Measurements from ENCODE around the gene NR6A1. TPM values are rescaled to one million over a fixed set of nuclear protein-coding genes. Genes with fewer than 3 reads are reported as not detected.
A peak's percentile ranks its signal among the peaks of the same experiment; 100 is the strongest.

NR6A1 gene
- total and polyA plus RNA-seq, 9 donors: 0.29 to 1.7 (median 1.00) TPM

- Histone ChIP-seq H3K27me3 (no peaks in the 10 kb centered on the region), H3K27ac (no peak overlapping the region), H3K9me3 (no peaks in the 10 kb centered on the region), H3K4me1 (ENCODE audit: insufficient read depth) (no peaks in the 10 kb centered on the region), H3K36me3 (no peaks in the 10 kb centered on the region), H3K4me3 (no peak overlapping the region)
- WGBS, 3 donors: 67 to 86% (median 83%) methylated on average over 11 of the region's 11 CpGs
- no peak for DNase-seq
- intact Hi-C loops (cut with DNase I): no loop called here
- no peak for TF ChIP-seq EP300 (IDR thresholded peaks at IDR 0.05)
- no peak for TF ChIP-seq CTCF (IDR thresholded peaks at IDR 0.05)
- TF ChIP-seq POLR2A (IDR thresholded peaks at IDR 0.05): no peak
These were observed 42.5 kb upstream of the NR6A1 start for GRCh38 chr9:124813501-124814163.

GRCh38 chr9:124813041-124813440 is 41.9 kb upstream of the NR6A1 start:
- no peaks in the 10 kb centered on the region for H3K4me1 ChIP-seq (ENCODE audit: insufficient read depth)
- no peak overlapping the region for H3K27ac ChIP-seq
- DNase-seq: no peak
- H3K4me3 ChIP-seq: no peak overlapping the region
- H3K36me3 ChIP-seq: no peaks in the 10 kb centered on the region
- intact Hi-C loops (cut with DNase I): no loop called here
- 86 to 97% (median 95%) methylated on average over 7 of the region's 7 CpGs for WGBS, 3 donors
- H3K27me3 ChIP-seq: no peaks in the 10 kb centered on the region
- no peaks in the 10 kb centered on the region for H3K9me3 ChIP-seq
- TF ChIP-seq POLR2A (IDR thresholded peaks at IDR 0.05) (no peak), EP300 (IDR thresholded peaks at IDR 0.05) (no peak), CTCF (IDR thresholded peaks at IDR 0.05) (no peak)

GRCh38 chr9:124812441-124812876 is 41.3 kb upstream of the NR6A1 start:
- intact Hi-C loops (cut with DNase I): no loop called here
- Histone ChIP-seq H3K36me3 (no peaks in the 10 kb centered on the region), H3K27me3 (no peaks in the 10 kb centered on the region), H3K4me1 (ENCODE audit: insufficient read depth) (no peaks in the 10 kb centered on the region), H3K4me3 (no peak overlapping the region), H3K9me3 (no peaks in the 10 kb centered on the region), H3K27ac (no peak overlapping the region)
- DNase-seq: peak in 2 of 5 donors; percentile 73 to 74
- TF ChIP-seq CTCF (IDR thresholded peaks at IDR 0.05): no peak
- TF ChIP-seq POLR2A (IDR thresholded peaks at IDR 0.05): no peak
- no peak for TF ChIP-seq EP300 (IDR thresholded peaks at IDR 0.05)
- 41 to 54% (median 52%) methylated on average over 6 of the region's 6 CpGs for WGBS, 3 donors

- H3K4me3 ChIP-seq: no peak overlapping the region
- intact Hi-C loops (cut with DNase I): no loop called here
- TF ChIP-seq CTCF (IDR thresholded peaks at IDR 0.05): no peak
- TF ChIP-seq POLR2A (IDR thresholded peaks at IDR 0.05): no peak
- no peak for TF ChIP-seq EP300 (IDR thresholded peaks at IDR 0.05)
- WGBS, 3 donors: 71 to 76% (median 73%) methylated on average over 12 of the region's 12 CpGs
- no peaks in the 10 kb centered on the region for H3K27me3 ChIP-seq
- no peaks in the 10 kb centered on the region for H3K36me3 ChIP-seq
- H3K27ac ChIP-seq: no peak overlapping the region
- H3K4me1 ChIP-seq (ENCODE audit: insufficient read depth): no peaks in the 10 kb centered on the region
- no peak for DNase-seq
- H3K9me3 ChIP-seq: no peaks in the 10 kb centered on the region
These were observed 39.7 kb upstream of the NR6A1 start for GRCh38 chr9:124810663-124811355.

All from ovary (tissue), 9 donors.